GM19193 (cell line): ENCODE measurements around the gene SPOPL.

ENCODE experiments used
- POLR2A ChIP-seq: IDR thresholded peaks from 4 replicates; pipeline ENCODE4 v1.6.1; 2011; ENCODE audit not compliant: insufficient read depth, insufficient read length; ENCODE audit errors: extremely low read depth

SPOPL gene

GRCh38 chr2:138504546-138505235, 3.1 kb downstream of the SPOPL start:
- no peak for TF ChIP-seq POLR2A

- TF ChIP-seq POLR2A = no peak
These were observed 5.7 kb downstream of the SPOPL start for GRCh38 chr2:138507267-138507666.

GRCh38 chr2:138510319-138510718, 8.7 kb downstream of the SPOPL start:
- TF ChIP-seq POLR2A = no peak

GRCh38 chr2:138512672-138513071, 11.1 kb downstream of the SPOPL start:
- no peak for TF ChIP-seq POLR2A

GRCh38 chr2:138514173-138514572, 12.6 kb downstream of the SPOPL start:
- no peak for TF ChIP-seq POLR2A

GRCh38 chr2:138515092-138515491, 13.5 kb downstream of the SPOPL start:
- TF ChIP-seq POLR2A = no peak

- no peak for TF ChIP-seq POLR2A
These were observed 14.6 kb downstream of the SPOPL start for GRCh38 chr2:138516030-138516704.

GRCh38 chr2:138518860-138519259, 17.3 kb downstream of the SPOPL start:
- TF ChIP-seq POLR2A = no peak

- no peak for TF ChIP-seq POLR2A
These were observed 20.3 kb downstream of the SPOPL start for GRCh38 chr2:138521821-138522220.

GRCh38 chr2:138522556-138522955, 21.0 kb downstream of the SPOPL start:
- TF ChIP-seq POLR2A = no peak

GRCh38 chr2:138531913-138532312, 30.3 kb downstream of the SPOPL start:
- TF ChIP-seq POLR2A = no peak

- no peak for TF ChIP-seq POLR2A
These were observed 33.2 kb downstream of the SPOPL start for GRCh38 chr2:138534791-138535190.

- TF ChIP-seq POLR2A = no peak
These were observed 34.7 kb downstream of the SPOPL start for GRCh38 chr2:138536302-138536701.

- no peak for TF ChIP-seq POLR2A
These were observed 35.2 kb downstream of the SPOPL start for GRCh38 chr2:138536740-138537139.

- no peak for TF ChIP-seq POLR2A
These were observed 35.8 kb downstream of the SPOPL start for GRCh38 chr2:138537170-138537915.

GRCh38 chr2:138548796-138549195, 47.2 kb downstream of the SPOPL start:
- TF ChIP-seq POLR2A = no peak
